ENCODE results near the gene RAB34.

RAB34 gene

GRCh38 chr17:28667870-28668269 is 49.8 kb downstream of the RAB34 start:
- Histone ChIP-seq H3K4me2 (ENCODE audit: low read depth, low read length, poor library complexity, severe bottlenecking) (no peak overlapping the region), H3K9ac (ENCODE audit: low read length) (no peak overlapping the region), H4K20me1 (ENCODE audit: low read depth, low read length) (no peaks in the 10 kb centered on the region), H3K4me3 (ENCODE audit: insufficient read depth, low read length, poor library complexity, severe bottlenecking) (no peak overlapping the region), H3K36me3 (ENCODE audit: low read length) (peaks cover 8% of the 10 kb centered on the region; the same call in 1 of the 2 replicates), H3K9me2 (replicated peaks; ENCODE audit: insufficient read depth, low read length) (no peaks in the 10 kb centered on the region), H3K9me3 (ENCODE audit: insufficient read depth, low read length) (no peaks in the 10 kb centered on the region), H2AFZ (ENCODE audit: low read depth, low read length, severe bottlenecking) (no peak overlapping the region), H3K27me3 (ENCODE audit: low read length) (no peaks in the 10 kb centered on the region), H3K27ac (ENCODE audit: low read depth, low read length) (no peak overlapping the region), H3F3A (ENCODE audit: insufficient read depth) (no peaks in the 10 kb centered on the region), H3K79me2 (ENCODE audit: insufficient read depth, low read length) (peaks cover 61% of the 10 kb centered on the region)
- TF ChIP-seq EZH2phosphoT487 (conservative IDR thresholded peaks at IDR 0.05; ENCODE audit: low read length) (no peak), CTCF (IDR thresholded peaks at IDR 0.05; ENCODE audit: insufficient read depth, low read length, poor library complexity, severe bottlenecking) (no peak)

- H4K20me1 ChIP-seq (ENCODE audit: low read depth, low read length): no peaks in the 10 kb centered on the region
- H3K9me3 ChIP-seq (ENCODE audit: insufficient read depth, low read length): no peaks in the 10 kb centered on the region
- no peaks in the 10 kb centered on the region for H3F3A ChIP-seq (ENCODE audit: insufficient read depth)
- no peak overlapping the region for H3K4me3 ChIP-seq (ENCODE audit: insufficient read depth, low read length, poor library complexity, severe bottlenecking)
- H3K27ac ChIP-seq (ENCODE audit: low read depth, low read length): no peak overlapping the region
- TF ChIP-seq CTCF (IDR thresholded peaks at IDR 0.05; ENCODE audit: insufficient read depth, low read length, poor library complexity, severe bottlenecking) (no peak), EZH2phosphoT487 (conservative IDR thresholded peaks at IDR 0.05; ENCODE audit: low read length) (no peak)
- H3K27me3 ChIP-seq (ENCODE audit: low read length): no peaks in the 10 kb centered on the region
- H2AFZ ChIP-seq (ENCODE audit: low read depth, low read length, severe bottlenecking): no peak overlapping the region
- H3K79me2 ChIP-seq (ENCODE audit: insufficient read depth, low read length): peaks cover 78% of the 10 kb centered on the region
- no peaks in the 10 kb centered on the region; the same call in 1 of the 2 replicates for H3K36me3 ChIP-seq (ENCODE audit: low read length)
- no peaks in the 10 kb centered on the region for H3K9me2 ChIP-seq (replicated peaks; ENCODE audit: insufficient read depth, low read length)
- H3K9ac ChIP-seq (ENCODE audit: low read length): no peak overlapping the region
- no peak overlapping the region for H3K4me2 ChIP-seq (ENCODE audit: low read depth, low read length, poor library complexity, severe bottlenecking)
Measured at GRCh38 chr17:28665994-28666393, 51.7 kb downstream of the RAB34 start.

Data from SU-DHL-6 (cell line).